Measurements from ENCODE around the gene STAB1. TPM values are rescaled to one million over a fixed set of nuclear protein-coding genes. Genes with fewer than 3 reads are reported as not detected.

STAB1 gene
- polyA plus RNA-seq, 3 donors = 3.8 to 535 (median 15.8) TPM

DNA sequence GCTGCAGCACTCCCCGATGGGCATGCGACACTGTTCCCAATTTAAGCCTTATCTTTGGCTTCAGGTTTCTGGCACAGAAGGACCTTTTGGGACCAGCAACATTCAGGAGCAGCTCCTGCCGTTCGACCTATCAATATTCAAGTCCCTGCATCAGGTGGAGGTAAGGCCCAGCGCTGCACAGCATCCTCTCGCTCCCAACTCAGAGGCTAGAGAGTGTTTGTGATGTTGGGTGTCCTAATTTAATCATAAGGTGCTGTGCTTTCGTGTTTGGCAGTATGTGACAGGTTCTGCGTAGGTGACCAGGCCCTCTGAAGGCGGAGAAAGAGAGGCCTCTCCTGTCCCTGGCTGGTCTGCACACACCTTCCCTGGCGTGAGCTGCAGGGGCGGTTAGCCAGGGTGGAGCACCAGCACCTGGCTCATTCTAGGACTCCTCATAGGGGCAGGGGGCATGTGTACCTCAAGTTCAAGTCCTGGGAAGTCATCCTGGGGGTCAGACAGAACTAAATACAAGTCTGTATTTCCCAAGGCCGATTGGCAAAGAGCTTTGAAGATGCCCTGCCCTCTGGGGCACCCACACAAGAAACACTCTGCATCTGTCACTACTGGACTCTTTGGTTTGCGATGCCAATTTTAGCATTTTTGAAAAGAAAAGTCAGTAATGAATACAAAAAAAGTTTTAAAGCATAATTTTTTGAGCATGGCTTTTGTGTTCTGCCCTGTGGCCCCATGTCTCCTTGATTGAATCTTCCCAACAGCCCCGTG is 22.7 kb upstream of the STAB1 start:
- peak; percentile 11 for TF ChIP-seq CTCF (IDR thresholded peaks at IDR 0.05)
- Mint-ChIP-seq H3K4me1 (peaks cover 63% of the 10 kb centered on the region), H3K27me3 (ENCODE audit: low read depth in 3 of 3) (peaks cover 0 to 2% (median 0%) of the 10 kb centered on the region in 3 donors), H3K9me3 (no peaks in the 10 kb centered on the region), H3K4me3 (peak overlapping the region in 1 of 2 donors; percentile 39), H3K27ac (peak overlapping the region in 6 of 7 donors; percentile 15 to 77 (median 70)), H3K36me3 (peaks cover 33 to 74% of the 10 kb centered on the region in 2 donors)
- Histone ChIP-seq H3K36me3 (replicated peaks in 1 of 2; ENCODE audit: control insufficient read depth in 1 of 2, insufficient read depth in 2 of 2, low read length in 2 of 2) (peaks cover 19 to 64% of the 10 kb centered on the region in 2 donors), H3K27ac (ENCODE audit: low read depth in 1 of 2, low read length in 2 of 2) (peak overlapping the region; percentile 5 to 26), H3K9ac (ENCODE audit: insufficient read depth, low read length, poor library complexity, severe bottlenecking) (no peak overlapping the region), H3K4me1 (ENCODE audit: control insufficient read depth in 1 of 2, insufficient read depth in 2 of 2, low read length in 2 of 2) (peaks cover 60 to 63% of the 10 kb centered on the region in 2 donors), H4K20me1 (ENCODE audit: insufficient read depth, low read length) (peaks cover 6% of the 10 kb centered on the region), H2AFZ (ENCODE audit: insufficient read depth, low read depth, low read length, poor library complexity, severe bottlenecking) (no peak overlapping the region), H3K79me2 (ENCODE audit: insufficient read depth, low read length) (peaks cover 24% of the 10 kb centered on the region), H3K9me3 (replicated peaks in 1 of 2; ENCODE audit: control insufficient read depth in 1 of 2, insufficient read depth in 1 of 2, low read length in 2 of 2) (no peaks in the 10 kb centered on the region), H3K27me3 (ENCODE audit: control insufficient read depth in 2 of 2, insufficient read depth in 2 of 2, low read length in 2 of 2) (no peaks in the 10 kb centered on the region), H3K4me3 (replicated peaks in 1 of 3; ENCODE audit: low read depth in 2 of 3, low read length in 3 of 3) (no peak overlapping the region), H3K4me2 (replicated peaks; ENCODE audit: extremely low read depth, low read length, poor library complexity, severe bottlenecking) (no peak overlapping the region)
- no peak for DNase-seq
- intact Hi-C loops (cut with micrococcal nuclease) = loop anchor here (1.0 to 5.0 kb wide), 2 partner anchors 60 to 65 kb away; partner anchors contain the start of gene NT5DC2 (in 1 of the 2)
- 68% methylated on average over 12 of the region's 14 CpGs for WGBS (ENCODE audit: insufficient coverage)

DNA sequence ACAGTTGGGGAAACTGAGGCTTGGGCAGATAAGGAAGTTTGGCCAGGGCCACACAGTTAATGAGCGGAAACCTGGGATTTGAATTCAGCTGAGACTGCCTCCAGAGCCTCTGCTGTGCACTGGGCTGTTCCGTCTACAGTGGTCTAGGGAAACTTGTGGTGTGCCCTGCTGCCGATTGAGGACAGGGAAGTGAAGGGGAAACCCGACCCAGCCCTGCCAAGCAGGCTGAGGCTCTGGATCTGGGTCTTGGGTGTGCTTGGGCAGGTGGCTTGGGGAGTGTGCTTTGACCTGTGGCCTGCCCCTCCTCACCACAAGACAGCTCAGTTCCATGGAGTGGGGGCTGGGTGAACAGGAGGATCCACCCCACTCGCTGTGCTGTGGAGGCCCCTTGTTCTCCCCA is 22.1 kb upstream of the STAB1 start:
- Histone ChIP-seq H4K20me1 (ENCODE audit: insufficient read depth, low read length) (peaks cover 6% of the 10 kb centered on the region), H3K4me2 (replicated peaks; ENCODE audit: extremely low read depth, low read length, poor library complexity, severe bottlenecking) (no peak overlapping the region), H3K9ac (ENCODE audit: insufficient read depth, low read length, poor library complexity, severe bottlenecking) (no peak overlapping the region), H3K4me1 (ENCODE audit: control insufficient read depth in 1 of 2, insufficient read depth in 2 of 2, low read length in 2 of 2) (peaks cover 66 to 68% of the 10 kb centered on the region in 2 donors), H3K27me3 (ENCODE audit: control insufficient read depth in 2 of 2, insufficient read depth in 2 of 2, low read length in 2 of 2) (no peaks in the 10 kb centered on the region), H3K4me3 (replicated peaks in 1 of 3; ENCODE audit: low read depth in 2 of 3, low read length in 3 of 3) (no peak overlapping the region), H3K36me3 (replicated peaks in 1 of 2; ENCODE audit: control insufficient read depth in 1 of 2, insufficient read depth in 2 of 2, low read length in 2 of 2) (peaks cover 25 to 67% of the 10 kb centered on the region in 2 donors), H3K27ac (ENCODE audit: low read depth in 1 of 2, low read length in 2 of 2) (peak overlapping the region; percentile 5 to 26), H3K9me3 (replicated peaks in 1 of 2; ENCODE audit: control insufficient read depth in 1 of 2, insufficient read depth in 1 of 2, low read length in 2 of 2) (no peaks in the 10 kb centered on the region), H3K79me2 (ENCODE audit: insufficient read depth, low read length) (peaks cover 21% of the 10 kb centered on the region), H2AFZ (ENCODE audit: insufficient read depth, low read depth, low read length, poor library complexity, severe bottlenecking) (no peak overlapping the region)
- Mint-ChIP-seq H3K36me3 (peaks cover 39 to 74% of the 10 kb centered on the region in 2 donors), H3K27ac (peak overlapping the region in 5 of 7 donors; percentile 15 to 77 (median 61)), H3K9me3 (no peaks in the 10 kb centered on the region), H3K27me3 (ENCODE audit: low read depth in 3 of 3) (peaks cover 0 to under 1% (median 0%) of the 10 kb centered on the region in 3 donors), H3K4me3 (no peak overlapping the region), H3K4me1 (peaks cover 67% of the 10 kb centered on the region)
- intact Hi-C loops (cut with micrococcal nuclease) = loop anchor here in 1 of 2 donors (5.0 kb wide), 1 partner anchor 59 kb away; the partner anchor contains the start of gene NT5DC2
- TF ChIP-seq CTCF (IDR thresholded peaks at IDR 0.05) = no peak
- peak in 1 of 3 donors; percentile 32 for DNase-seq
- WGBS (ENCODE audit: insufficient coverage) = 57% methylated on average over 2 of the region's 5 CpGs

All from CD14-positive monocyte (primary cell).